Medulla oblongata (tissue), 1 donor: Measurements from ENCODE around the gene FGG.

Experiments used
- DNase-seq: peaks from one replicate; pipeline ENCODE4 v3.0.0-alpha.2; 2015; ENCODE audit errors: extremely low spot score

FGG gene

GRCh38 chr4:154612472-154613414 is at the start of gene FGG:
Gene FGG (minus strand): TSS chr4:154612656. CDS start chr4:154612609, 47 bp downstream.
- no peak for DNase-seq

- no peak for DNase-seq
These were observed 47.6 kb upstream of the FGG start for GRCh38 chr4:154660052-154660451.

DNA sequence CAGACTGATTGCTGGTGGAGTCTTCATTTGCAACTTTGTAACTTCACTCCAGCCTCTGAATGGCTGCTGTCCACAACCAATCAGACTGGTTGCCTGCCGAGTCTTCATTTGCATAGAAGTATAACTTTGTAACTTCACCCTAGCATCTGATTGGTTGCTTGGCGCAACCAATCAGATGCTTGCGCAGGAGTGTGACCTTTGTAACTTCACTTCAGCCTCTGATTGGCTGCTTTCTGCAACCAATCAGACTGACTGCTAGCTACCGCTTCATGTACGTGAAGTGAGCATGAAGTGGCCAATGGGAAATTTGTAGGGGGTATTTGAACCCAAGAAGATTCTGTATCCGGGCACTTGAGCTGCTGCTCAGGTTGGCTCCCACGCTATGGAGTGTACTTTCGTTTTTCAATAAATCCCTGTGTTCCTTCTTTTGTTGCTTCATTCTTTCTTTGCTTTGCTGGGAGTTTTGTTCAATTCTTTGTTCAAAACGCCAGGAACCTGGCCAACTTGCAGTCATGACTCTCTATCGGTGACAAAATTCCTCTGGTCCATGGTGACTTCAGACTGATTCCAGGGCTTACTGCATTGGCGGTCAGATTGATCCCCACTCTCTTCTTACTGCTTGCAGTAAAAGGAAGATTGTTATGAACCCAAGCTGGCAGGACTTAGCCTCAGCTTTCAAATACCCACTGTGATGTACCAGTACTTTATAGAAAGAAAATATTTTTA is 46.4 kb upstream of the FGG start:
- peak; percentile 48 for DNase-seq

GRCh38 chr4:154643493-154643892 is 31.0 kb upstream of the FGG start:
- DNase-seq = no peak

DNA sequence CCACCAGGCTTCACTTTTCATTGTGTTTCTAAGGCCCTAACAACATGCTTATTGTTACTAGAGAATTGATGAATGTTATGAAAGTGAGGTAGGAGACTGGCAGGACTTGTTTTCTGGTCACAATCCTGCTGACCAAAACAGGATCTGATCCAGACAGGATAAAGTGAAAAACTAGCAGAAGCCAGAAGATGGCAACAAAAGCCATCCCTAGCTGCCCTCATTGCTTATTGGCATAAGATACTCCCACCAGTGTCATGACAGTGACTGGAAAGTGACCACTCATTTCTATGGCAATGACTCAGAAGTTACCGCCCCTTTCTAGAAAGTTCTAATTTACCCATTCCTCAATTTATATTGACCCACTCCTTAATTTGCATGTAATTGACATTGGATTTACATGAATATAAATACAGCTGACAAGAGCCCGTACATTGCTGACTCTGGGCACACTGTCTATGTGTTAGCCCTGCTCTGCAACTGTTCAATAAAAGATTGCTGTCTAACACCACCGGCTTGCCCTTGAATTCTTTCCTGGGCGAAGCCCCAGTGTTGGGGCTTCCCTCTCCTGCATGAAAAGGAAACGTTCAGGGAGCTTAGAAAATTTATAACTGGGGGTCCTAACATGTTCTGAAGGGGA is 30.0 kb upstream of the FGG start:
- peak; percentile 46 for DNase-seq

DNA sequence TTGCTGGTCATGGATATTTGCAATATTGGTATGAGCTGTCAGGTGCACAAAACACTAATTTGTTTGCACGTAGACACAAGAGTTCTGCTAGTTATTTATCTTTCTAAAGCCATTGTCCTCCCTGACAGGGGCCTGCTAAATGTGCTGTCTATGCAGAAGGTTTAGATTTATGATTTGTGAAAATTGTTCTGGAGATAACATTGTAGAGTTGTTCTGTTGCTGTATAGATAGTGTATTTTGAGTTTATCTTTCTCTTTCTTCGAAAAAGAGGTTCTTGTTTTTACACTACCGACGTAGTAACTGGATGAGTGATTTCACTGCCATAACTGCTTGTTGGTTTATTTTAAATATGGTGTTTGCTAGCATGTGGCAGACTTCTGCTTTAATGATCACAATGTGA is 28.5 kb upstream of the FGG start:
- DNase-seq = no peak

DNA sequence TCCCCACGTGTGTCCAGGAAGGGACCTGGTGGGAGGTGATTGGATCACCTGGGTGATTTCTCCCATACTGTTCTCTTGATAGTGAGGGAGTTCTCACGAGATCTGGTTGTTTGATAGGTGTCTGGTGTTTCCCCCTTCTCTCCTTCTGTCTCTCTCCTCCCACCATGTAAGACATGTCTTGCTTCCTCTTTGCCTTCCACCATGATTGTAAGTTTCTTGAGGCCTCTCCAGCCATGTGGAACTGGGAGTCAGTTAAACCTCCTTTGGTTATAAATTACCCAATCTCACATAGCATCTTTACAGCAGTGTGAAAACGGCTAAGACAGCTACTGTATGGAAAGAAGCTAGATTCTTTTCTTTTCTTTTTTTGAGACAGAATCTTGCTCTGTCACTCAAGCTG is 21.6 kb upstream of the FGG start:
- DNase-seq = no peak

DNA sequence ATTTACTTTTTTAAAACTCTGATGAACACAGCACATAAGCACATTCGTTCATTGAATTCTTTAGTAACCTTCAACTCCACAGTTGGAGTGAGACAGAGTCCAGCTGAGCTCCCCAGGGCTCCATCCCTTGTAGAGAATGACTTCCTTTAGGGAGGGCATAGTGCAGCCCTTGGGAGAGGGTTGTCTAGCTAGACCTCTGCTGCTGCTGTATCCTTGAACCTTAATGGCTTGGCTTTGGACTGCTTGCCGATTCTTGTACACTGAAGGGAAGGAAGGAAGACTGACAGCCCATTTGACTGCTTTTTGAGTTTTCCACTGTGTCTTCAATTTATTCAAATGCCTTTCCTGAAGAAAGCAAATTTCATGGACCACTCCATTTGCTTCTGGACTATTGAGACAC is 19.4 kb upstream of the FGG start:
- DNase-seq = no peak

DNA sequence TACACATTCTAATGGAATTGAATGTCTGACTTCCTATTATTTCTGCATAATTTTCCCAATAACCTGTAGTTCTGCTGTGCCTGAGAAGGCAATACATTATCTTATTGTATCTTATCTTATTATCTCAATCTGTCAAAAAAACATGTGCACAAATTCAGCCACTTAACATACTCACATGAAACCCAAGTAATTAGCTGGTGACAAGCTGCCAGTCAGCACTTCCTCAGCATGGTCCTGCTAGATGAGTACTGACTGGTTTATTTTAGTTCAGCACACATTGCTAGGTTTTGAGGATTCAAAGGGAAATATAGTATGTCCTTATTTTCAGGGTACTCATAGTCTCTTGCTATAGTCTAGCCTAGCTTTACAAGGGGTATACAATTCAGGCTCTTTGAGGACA is 17.9 kb upstream of the FGG start:
- DNase-seq = no peak

GRCh38 chr4:154626793-154627484 is 14.5 kb upstream of the FGG start:
- DNase-seq = peak; percentile 64

- DNase-seq = no peak
These were observed 13.5 kb upstream of the FGG start for GRCh38 chr4:154625971-154626370.

DNA sequence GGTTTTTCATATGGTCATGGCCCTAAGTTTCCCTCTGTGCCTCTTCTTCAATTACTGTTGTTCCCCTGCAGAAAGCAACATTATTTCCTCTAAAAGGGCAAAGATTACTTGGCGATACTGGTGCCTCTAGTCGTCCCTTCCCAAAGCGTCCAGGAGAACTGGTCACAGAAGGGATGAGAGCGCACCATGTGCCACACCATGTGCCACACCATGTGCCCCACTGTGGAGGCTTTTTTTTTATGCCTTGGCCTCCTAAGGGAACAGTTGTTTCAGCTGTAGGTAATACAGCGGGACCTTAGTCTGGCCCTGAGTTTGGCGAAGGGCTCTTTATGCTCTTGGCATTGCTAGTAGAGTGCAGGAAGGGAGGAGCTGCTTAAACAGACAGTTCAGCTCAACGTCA is 11.5 kb upstream of the FGG start:
- DNase-seq = no peak

- no peak for DNase-seq
These were observed 11.0 kb upstream of the FGG start for GRCh38 chr4:154623436-154623835.

DNA sequence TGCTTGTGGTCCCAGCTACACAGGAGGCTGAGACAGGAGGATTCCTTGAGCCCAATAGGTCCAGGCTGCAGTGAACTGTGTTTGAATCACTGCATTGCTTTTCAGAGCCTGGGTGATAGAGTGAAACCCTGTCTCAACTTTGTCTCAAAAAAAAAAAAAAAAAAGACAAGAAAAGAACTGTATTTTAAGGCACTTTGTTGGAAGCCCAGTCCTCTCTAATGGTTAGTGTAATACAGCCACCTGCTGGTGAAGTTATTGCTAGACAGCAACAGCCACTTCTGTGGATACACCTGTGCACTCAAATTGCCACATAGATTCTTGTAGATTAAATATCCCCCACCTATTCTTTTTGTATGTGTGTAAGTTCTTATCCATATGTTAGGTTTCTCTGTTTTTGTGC is 10.1 kb upstream of the FGG start:
- DNase-seq = peak; percentile 68

GRCh38 chr4:154620111-154620510 is 7.7 kb upstream of the FGG start:
- DNase-seq = no peak

DNA sequence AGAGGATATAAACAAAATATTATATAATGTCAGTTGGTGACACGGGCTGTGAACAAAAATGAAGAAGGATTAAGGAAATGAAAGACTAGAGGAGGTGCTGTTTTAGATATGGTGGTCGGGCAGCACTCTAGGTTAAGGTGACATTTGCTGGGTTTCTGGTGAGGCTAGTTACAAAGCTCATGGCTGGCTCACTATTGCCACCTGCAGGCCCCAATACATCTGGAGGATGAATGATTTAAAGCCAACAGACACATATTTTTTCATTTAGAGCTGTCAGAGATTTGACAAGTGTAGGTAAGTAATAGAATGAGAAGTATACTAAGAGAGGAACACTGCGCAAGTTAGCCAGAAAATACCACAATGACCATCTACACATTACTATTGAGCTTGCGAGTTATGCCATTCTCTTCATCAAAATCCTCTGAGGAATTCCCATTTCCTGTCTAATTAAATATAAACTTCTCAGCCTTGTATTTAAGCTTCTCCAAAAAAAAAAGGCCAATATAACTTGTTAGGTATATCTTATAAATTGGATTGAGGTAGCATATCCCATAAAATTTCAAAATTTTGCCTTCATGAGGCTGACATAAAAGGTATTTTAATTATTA is 6.4 kb upstream of the FGG start:
- DNase-seq = peak; percentile 81

- DNase-seq = no peak
These were observed 5.4 kb upstream of the FGG start for GRCh38 chr4:154617820-154618317.

GRCh38 chr4:154616731-154617130 is 4.3 kb upstream of the FGG start:
- DNase-seq = no peak

DNA sequence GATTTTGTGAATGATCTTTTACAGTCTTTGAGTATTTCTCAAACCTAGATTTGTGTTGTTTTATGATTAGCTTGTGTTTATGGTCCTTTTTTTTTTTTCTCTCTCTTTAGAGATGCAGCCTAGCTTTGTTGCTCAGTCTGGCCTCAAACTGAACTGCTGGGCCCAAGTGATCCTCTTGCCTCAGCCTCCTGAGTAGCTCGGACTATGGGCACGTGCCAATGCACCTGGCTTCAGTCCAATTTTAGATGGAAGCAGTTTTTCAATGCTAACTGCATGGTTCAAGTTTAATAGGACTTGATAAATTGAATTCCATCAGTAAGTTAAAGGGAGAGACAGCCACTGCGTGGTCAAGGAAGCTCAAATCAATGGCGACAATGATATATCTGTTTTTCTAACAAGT is 3.8 kb upstream of the FGG start:
- no peak for DNase-seq

- DNase-seq = no peak
These were observed 2.8 kb upstream of the FGG start for GRCh38 chr4:154615211-154615610.

GRCh38 chr4:154614306-154614705 is 1.9 kb upstream of the FGG start:
- no peak for DNase-seq
